AG10803 (cell line): ENCODE data around the gene JAKMIP3.
"Not testable (repeated sequence)": the region's sequence is repeated elsewhere in the genome, so short reads cannot be mapped to it uniquely, and the experiment has no call there.

Experiments
- DNase-seq: peaks from one replicate; pipeline ENCODE4 v3.0.0; 2010; ENCODE audit warnings: low read depth
- H3K4me3 ChIP-seq: 2 replicates; pipeline ENCODE4 v1.5.1; 2011; ENCODE audit warnings: mild to moderate bottlenecking, low read length, control low read depth
- TF ChIP-seq, protein P1 (sequence below): conservative IDR thresholded peaks from 2 replicates; pipeline ENCODE4 v1.5.1; 2011; ENCODE audit warnings: mild to moderate bottlenecking, low read length, control low read depth, inconsistent platforms

The JAKMIP3 gene

GRCh38 chr10:132069849-132070182 lies 4.1 kb downstream of the JAKMIP3 start:
- no peak overlapping the region for H3K4me3 ChIP-seq
- DNase-seq = no peak
- TF ChIP-seq, protein P1, sequence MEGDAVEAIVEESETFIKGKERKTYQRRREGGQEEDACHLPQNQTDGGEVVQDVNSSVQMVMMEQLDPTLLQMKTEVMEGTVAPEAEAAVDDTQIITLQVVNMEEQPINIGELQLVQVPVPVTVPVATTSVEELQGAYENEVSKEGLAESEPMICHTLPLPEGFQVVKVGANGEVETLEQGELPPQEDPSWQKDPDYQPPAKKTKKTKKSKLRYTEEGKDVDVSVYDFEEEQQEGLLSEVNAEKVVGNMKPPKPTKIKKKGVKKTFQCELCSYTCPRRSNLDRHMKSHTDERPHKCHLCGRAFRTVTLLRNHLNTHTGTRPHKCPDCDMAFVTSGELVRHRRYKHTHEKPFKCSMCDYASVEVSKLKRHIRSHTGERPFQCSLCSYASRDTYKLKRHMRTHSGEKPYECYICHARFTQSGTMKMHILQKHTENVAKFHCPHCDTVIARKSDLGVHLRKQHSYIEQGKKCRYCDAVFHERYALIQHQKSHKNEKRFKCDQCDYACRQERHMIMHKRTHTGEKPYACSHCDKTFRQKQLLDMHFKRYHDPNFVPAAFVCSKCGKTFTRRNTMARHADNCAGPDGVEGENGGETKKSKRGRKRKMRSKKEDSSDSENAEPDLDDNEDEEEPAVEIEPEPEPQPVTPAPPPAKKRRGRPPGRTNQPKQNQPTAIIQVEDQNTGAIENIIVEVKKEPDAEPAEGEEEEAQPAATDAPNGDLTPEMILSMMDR = no peak

DNA sequence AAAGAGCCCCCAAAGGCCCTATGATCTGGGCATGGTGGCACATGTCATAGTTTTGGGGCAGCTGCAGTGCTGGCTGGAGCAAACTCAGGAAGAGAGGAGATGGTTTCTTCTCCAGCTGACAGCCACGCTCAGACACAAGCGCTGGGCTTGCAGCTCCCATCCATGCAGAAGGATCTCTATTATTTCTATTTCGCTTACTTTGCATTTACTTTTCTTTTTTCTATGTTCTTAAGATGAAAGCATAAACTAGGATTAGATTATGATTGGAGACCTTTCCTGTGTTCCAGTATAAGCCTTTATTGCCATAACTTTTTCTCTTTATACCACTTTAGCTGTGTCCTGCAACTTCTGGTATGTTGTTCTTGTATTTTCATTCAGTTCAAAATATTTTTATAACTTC lies 5.0 kb downstream of the JAKMIP3 start:
- DNase-seq = no peak
- no peak overlapping the region for H3K4me3 ChIP-seq
- TF ChIP-seq, protein P1 = no peak

- DNase-seq = no peak
- TF ChIP-seq, protein P1 = no peak
- no peak overlapping the region for H3K4me3 ChIP-seq
These were observed 5.9 kb downstream of the JAKMIP3 start for GRCh38 chr10:132071667-132072066.

GRCh38 chr10:132075909-132076577 lies 10.3 kb downstream of the JAKMIP3 start:
- no peak for DNase-seq
- TF ChIP-seq, protein P1 = no peak
- no peak overlapping the region for H3K4me3 ChIP-seq

DNA sequence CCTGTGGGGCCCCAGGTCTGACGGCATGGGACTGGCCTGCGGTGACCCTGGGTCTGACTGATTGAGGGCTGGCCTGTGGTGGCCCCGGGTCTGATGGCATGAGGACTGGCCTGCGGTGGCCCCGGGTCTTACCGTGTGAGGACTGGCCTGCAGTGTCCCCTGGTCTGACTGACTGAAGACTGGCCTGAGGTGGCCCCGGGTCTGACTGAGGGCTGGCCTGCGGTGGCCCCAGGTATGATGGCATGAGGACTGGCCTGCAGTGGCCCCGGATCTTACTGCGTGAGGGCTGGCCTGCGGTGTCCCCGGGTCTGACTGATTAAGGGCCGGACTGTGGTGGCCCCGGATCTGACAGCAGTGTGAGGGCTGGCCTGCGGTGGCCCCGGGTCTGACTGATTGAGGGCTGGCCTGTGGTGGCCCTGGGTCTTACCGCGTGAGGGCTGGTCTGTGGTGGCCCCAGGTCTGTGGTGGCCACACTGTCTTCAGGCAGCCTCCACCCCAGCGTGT lies 10.9 kb downstream of the JAKMIP3 start:
- TF ChIP-seq, protein P1 = no peak
- no peak overlapping the region for H3K4me3 ChIP-seq
- DNase-seq = no peak

DNA sequence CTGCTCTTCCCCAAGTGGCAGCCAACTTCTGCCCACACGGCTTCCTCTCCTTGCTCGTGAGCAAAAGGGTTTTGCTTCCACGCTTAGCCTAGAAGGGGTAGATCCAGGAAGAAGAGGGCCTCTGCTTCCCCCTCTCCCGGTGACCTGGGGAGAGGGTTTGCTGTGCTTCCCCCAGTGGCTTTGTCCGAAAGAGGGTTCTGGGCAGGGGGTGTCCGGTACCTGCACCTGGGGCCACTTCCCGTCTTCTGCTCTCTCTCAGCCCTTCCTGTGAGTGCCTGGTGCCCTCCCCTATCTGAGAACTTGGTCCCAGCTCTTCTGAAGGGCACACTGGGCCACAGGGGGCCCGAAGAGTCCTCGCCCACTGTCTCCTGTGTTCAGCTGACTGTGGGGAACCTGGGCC lies 11.3 kb downstream of the JAKMIP3 start:
- no peak for DNase-seq
- TF ChIP-seq, protein P1 = no peak
- H3K4me3 ChIP-seq = no peak overlapping the region

DNA sequence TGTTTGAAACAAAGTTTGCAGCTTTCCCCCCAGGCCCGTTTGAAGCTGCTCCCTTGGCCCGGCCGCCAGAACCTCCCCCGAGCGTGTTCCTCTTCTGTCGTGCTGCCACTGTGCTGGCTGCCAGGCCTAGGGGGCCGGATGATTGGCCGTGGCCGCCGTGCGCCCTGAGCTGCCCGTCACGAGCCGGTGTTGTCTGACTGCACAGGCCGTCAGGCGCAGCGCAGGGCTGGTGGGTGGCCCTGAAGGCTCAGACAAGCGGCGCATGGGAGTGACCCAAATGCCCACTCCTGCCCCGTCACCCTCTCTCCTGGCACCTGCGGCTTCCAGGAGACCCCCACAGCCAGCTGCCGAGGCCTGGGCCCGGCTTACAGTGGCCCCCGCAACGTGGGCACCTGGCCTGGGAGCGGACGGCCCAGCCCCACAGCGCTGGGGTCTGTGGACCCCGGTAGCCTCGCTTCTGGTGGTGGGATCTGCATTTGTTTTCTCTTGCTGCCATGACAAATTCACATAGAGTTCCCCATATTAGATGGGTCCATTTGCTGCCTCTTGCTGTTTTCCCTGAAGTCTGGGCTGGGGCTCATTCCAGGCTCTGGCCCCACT lies 13.1 kb downstream of the JAKMIP3 start:
- no peak for DNase-seq
- TF ChIP-seq, protein P1 = no peak
- no peak overlapping the region for H3K4me3 ChIP-seq

DNA sequence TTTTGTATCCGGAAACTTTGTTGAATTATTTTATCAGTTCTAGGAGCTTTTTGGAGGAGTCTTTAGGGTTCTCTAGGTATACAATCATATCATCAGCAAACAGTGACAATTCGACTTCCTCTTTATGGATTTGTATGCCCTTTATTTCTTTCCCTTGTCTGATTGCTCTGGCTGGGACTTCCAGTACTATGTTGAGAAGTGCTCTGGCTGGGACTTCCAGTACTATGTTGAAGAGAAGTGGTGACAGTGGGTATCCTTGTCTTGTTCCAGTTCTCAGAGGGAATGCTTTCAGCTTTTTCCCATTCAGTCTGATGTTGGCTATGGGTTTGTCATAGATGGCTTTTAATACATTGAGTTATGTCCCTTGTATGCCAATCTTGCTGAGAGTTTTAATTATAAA lies 18.6 kb downstream of the JAKMIP3 start:
- not testable (repeated sequence) for DNase-seq

DNA sequence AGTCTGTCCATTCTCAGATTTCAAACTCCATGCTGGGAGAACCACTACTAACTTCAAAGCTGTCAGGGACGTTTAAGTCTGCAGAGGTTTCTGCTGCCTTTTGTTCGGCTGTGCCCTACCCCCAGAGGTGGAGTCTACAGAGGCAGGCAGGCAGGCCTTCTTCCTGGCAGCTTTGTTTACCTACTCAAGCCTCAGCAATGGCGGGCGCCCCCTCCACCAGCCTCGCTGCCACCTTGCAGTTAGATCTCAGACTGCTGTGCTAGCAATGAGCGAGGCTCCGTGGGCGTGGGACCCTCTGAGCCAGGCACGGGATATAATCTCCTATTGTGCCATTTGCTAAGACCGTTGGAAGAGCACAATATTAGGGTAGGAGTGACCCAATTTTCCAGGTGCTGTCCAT lies 27.5 kb downstream of the JAKMIP3 start:
- DNase-seq, H3K4me3 ChIP-seq: not testable (repeated sequence)

More for the DNA sequence above, 18.6 kb downstream of the JAKMIP3 start:
- not testable (repeated sequence) for H3K4me3 ChIP-seq
